IPS-20b (cell line): ENCODE results near the gene ABCE1.
A peak's percentile ranks its signal among the peaks of the same experiment; 100 is the strongest.

Experiments
- H3K27ac ChIP-seq: one replicate; pipeline ENCODE4 v1.5.1; 2013; ENCODE audit warnings: low read length
- H3K27me3 ChIP-seq: 2 replicates; pipeline ENCODE4 v1.6.1; 2013; ENCODE audit warnings: mild to moderate bottlenecking, low read length, inconsistent platforms; ENCODE audit not compliant: insufficient read depth
- H3K36me3 ChIP-seq: 2 replicates; pipeline ENCODE4 v1.6.1; 2013; ENCODE audit warnings: low read depth, mild to moderate bottlenecking, inconsistent platforms, low read length, moderate library complexity; ENCODE audit not compliant: insufficient read depth
- H3K4me1 ChIP-seq: 2 replicates; pipeline ENCODE4 v1.6.1; 2013; ENCODE audit warnings: mild to moderate bottlenecking, control low read depth, inconsistent platforms, low read length, moderate library complexity; ENCODE audit not compliant: insufficient read depth
- H3K4me3 ChIP-seq: 2 replicates; pipeline ENCODE4 v1.5.1; 2013; ENCODE audit warnings: mild to moderate bottlenecking, low read length, inconsistent platforms
- H3K9ac ChIP-seq: 2 replicates; pipeline ENCODE4 v1.6.1; 2013; ENCODE audit warnings: low read depth, mild to moderate bottlenecking, inconsistent platforms, low read length, moderate library complexity
- H3K9me3 ChIP-seq: 2 replicates; pipeline ENCODE4 v1.6.1; 2013; ENCODE audit warnings: mild to moderate bottlenecking, low read depth, low read length, inconsistent platforms; ENCODE audit not compliant: insufficient read depth

ABCE1 gene

GRCh38 chr4:145097821-145098674, at the start of gene ABCE1, which contains the start of gene ANAPC10:
Gene ABCE1, plus strand, starts transcription at chr4:145098311. Its CDS starts 6,102 bp downstream, at chr4:145104413.
Gene ANAPC10, minus strand, starts transcription at chr4:145098196. Its CDS starts 2,097 bp downstream, at chr4:145096099.
- Histone ChIP-seq H3K4me1 (peaks cover 4% of the 10 kb centered on the region), H3K9ac (peak within 1 kb of the TSS; percentile 97), H3K36me3 (peaks cover 25% of the 10 kb centered on the region), H3K9me3 (no peaks in the 10 kb centered on the region; the same call in 1 of the 2 replicates), H3K27ac (peak within 1 kb of the TSS; percentile 66), H3K4me3 (peak within 1 kb of the TSS; percentile 94), H3K27me3 (no peaks in the 10 kb centered on the region)

GRCh38 chr4:145048817-145049216, 49.3 kb upstream of the ABCE1 start:
- H3K4me3 ChIP-seq: no peak overlapping the region
- H3K27me3 ChIP-seq: no peaks in the 10 kb centered on the region
- H3K27ac ChIP-seq: no peak overlapping the region
- H3K4me1 ChIP-seq: no peaks in the 10 kb centered on the region
- no peaks in the 10 kb centered on the region for H3K9me3 ChIP-seq
- 0 out of 2 replicates have a peak, but pooled peaks cover 6% of the 10 kb centered on the region for H3K36me3 ChIP-seq
- H3K9ac ChIP-seq: no peak overlapping the region

GRCh38 chr4:145049241-145049640, 48.9 kb upstream of the ABCE1 start:
- Histone ChIP-seq H3K9ac (no peak overlapping the region), H3K27me3 (no peaks in the 10 kb centered on the region), H3K36me3 (0 out of 2 replicates have a peak, but pooled peaks cover 6% of the 10 kb centered on the region), H3K9me3 (no peaks in the 10 kb centered on the region), H3K27ac (no peak overlapping the region), H3K4me3 (no peak overlapping the region), H3K4me1 (no peaks in the 10 kb centered on the region)

GRCh38 chr4:145055533-145056257, 42.4 kb upstream of the ABCE1 start:
- no peaks in the 10 kb centered on the region for H3K9me3 ChIP-seq
- no peak overlapping the region for H3K4me3 ChIP-seq
- peaks cover 2% of the 10 kb centered on the region; the same call in 1 of the 2 replicates for H3K4me1 ChIP-seq
- H3K27ac ChIP-seq: no peak overlapping the region
- 0 out of 2 replicates have a peak, but pooled peaks cover 1% of the 10 kb centered on the region for H3K36me3 ChIP-seq
- no peaks in the 10 kb centered on the region for H3K27me3 ChIP-seq
- no peak overlapping the region for H3K9ac ChIP-seq

- Histone ChIP-seq H3K27me3 (no peaks in the 10 kb centered on the region), H3K4me3 (no peak overlapping the region), H3K9ac (no peak overlapping the region)
Observed at GRCh38 chr4:145056325-145057130, 41.6 kb upstream of the ABCE1 start.

GRCh38 chr4:145058256-145058655, 39.9 kb upstream of the ABCE1 start:
- H3K4me3 ChIP-seq: no peak overlapping the region
- H3K27me3 ChIP-seq: no peaks in the 10 kb centered on the region
- H3K27ac ChIP-seq: no peak overlapping the region
- H3K4me1 ChIP-seq: peaks cover 2% of the 10 kb centered on the region; the same call in 1 of the 2 replicates
- no peaks in the 10 kb centered on the region for H3K9me3 ChIP-seq
- peaks cover 5% of the 10 kb centered on the region for H3K36me3 ChIP-seq
- H3K9ac ChIP-seq: no peak overlapping the region

More at GRCh38 chr4:145056325-145057130, 41.6 kb upstream of the ABCE1 start:
- no peaks in the 10 kb centered on the region for H3K36me3 ChIP-seq
- H3K9me3 ChIP-seq: no peaks in the 10 kb centered on the region
- no peak overlapping the region for H3K27ac ChIP-seq
- peaks cover 2% of the 10 kb centered on the region; the same call in 1 of the 2 replicates for H3K4me1 ChIP-seq

- Histone ChIP-seq H3K36me3 (peaks cover 10% of the 10 kb centered on the region), H3K4me3 (no peak overlapping the region), H3K27ac (no peak overlapping the region), H3K9ac (no peak overlapping the region), H3K27me3 (no peaks in the 10 kb centered on the region), H3K4me1 (peaks cover 22% of the 10 kb centered on the region), H3K9me3 (no peaks in the 10 kb centered on the region)
Observed at GRCh38 chr4:145061318-145061920, 36.7 kb upstream of the ABCE1 start.

GRCh38 chr4:145066063-145066501, 32.0 kb upstream of the ABCE1 start:
- Histone ChIP-seq H3K27ac (no peak overlapping the region), H3K27me3 (no peaks in the 10 kb centered on the region), H3K9me3 (no peaks in the 10 kb centered on the region), H3K36me3 (peaks cover 10% of the 10 kb centered on the region), H3K9ac (no peak overlapping the region), H3K4me3 (peak overlapping the region; percentile 23; the same call in 1 of the 2 replicates), H3K4me1 (peaks cover 23% of the 10 kb centered on the region)

- no peak overlapping the region for H3K4me3 ChIP-seq
- H3K4me1 ChIP-seq: peaks cover 23% of the 10 kb centered on the region
- no peaks in the 10 kb centered on the region for H3K9me3 ChIP-seq
- H3K27ac ChIP-seq: no peak overlapping the region
- no peaks in the 10 kb centered on the region for H3K27me3 ChIP-seq
- no peaks in the 10 kb centered on the region for H3K36me3 ChIP-seq
- no peak overlapping the region for H3K9ac ChIP-seq
Observed at GRCh38 chr4:145069361-145069760, 28.8 kb upstream of the ABCE1 start.

- no peaks in the 10 kb centered on the region for H3K9me3 ChIP-seq
- H3K27ac ChIP-seq: no peak overlapping the region
- no peak overlapping the region for H3K9ac ChIP-seq
- no peak overlapping the region for H3K4me3 ChIP-seq
- H3K27me3 ChIP-seq: no peaks in the 10 kb centered on the region
- H3K36me3 ChIP-seq: no peaks in the 10 kb centered on the region
- peaks cover 3% of the 10 kb centered on the region for H3K4me1 ChIP-seq
Observed at GRCh38 chr4:145071560-145071959, 26.6 kb upstream of the ABCE1 start.
